ENCODE measurements around the gene PRKN. TPM values are rescaled to one million over a fixed set of nuclear protein-coding genes. Genes with fewer than 3 reads are reported as not detected.

The PRKN gene
- total RNA-seq, 1 donor from 2014 or later, result 2.8 TPM

GRCh38 chr6:162019349-162019748 is 708.2 kb downstream of the PRKN start:
- Histone ChIP-seq H3K9me3 (ENCODE audit: low read depth) (no peaks in the 10 kb centered on the region), H4K20me1 (ENCODE audit: low read depth) (no peaks in the 10 kb centered on the region), H3F3A (ENCODE audit: low read depth) (no peaks in the 10 kb centered on the region), H3K27me3 (no peaks in the 10 kb centered on the region), H3K79me2 (ENCODE audit: low read depth) (no peaks in the 10 kb centered on the region), H3K4me2 (no peak overlapping the region), H3K4me3 (no peak overlapping the region), H3K9ac (no peak overlapping the region), H3K27ac (no peak overlapping the region), H3K4me1 (no peaks in the 10 kb centered on the region), H3K36me3 (no peaks in the 10 kb centered on the region), H2AFZ (replicated peaks) (no peak overlapping the region)
- H3K27me3 Mint-ChIP-seq (ENCODE audit: insufficient read depth, low read depth), result no peaks in the 10 kb centered on the region
- peaks cover 5% of the 10 kb centered on the region for H3K9me3 Mint-ChIP-seq
- no peak overlapping the region for H3K4me3 Mint-ChIP-seq
- H3K27ac Mint-ChIP-seq, result no peak overlapping the region
- DNase-seq (ENCODE audit: low spot score), result no peak
- no peaks in the 10 kb centered on the region for H3K36me3 Mint-ChIP-seq
- H3K4me1 Mint-ChIP-seq, result peaks cover 6% of the 10 kb centered on the region
- TF ChIP-seq EZH2phosphoT487 (IDR thresholded peaks at IDR 0.05), result no peak
- TF ChIP-seq EZH2 (IDR thresholded peaks at IDR 0.05), result no peak
- TF ChIP-seq CTCF (IDR thresholded peaks at IDR 0.05), result no peak

- Histone ChIP-seq H2AFZ (replicated peaks) (no peak overlapping the region), H3K36me3 (no peaks in the 10 kb centered on the region), H3K27ac (no peak overlapping the region)
Measured at GRCh38 chr6:162017536-162017935, 710.0 kb downstream of the PRKN start.

GRCh38 chr6:162014069-162014811 is 713.3 kb downstream of the PRKN start:
- peaks cover 12% of the 10 kb centered on the region for H3F3A ChIP-seq (ENCODE audit: low read depth)
- no peaks in the 10 kb centered on the region for H3K36me3 ChIP-seq
- H3K27me3 ChIP-seq, result no peaks in the 10 kb centered on the region
- H2AFZ ChIP-seq (replicated peaks), result no peak overlapping the region
- H3K9ac ChIP-seq, result no peak overlapping the region
- H3K79me2 ChIP-seq (ENCODE audit: low read depth), result no peaks in the 10 kb centered on the region
- no peak for DNase-seq (ENCODE audit: low spot score)
- H3K4me1 Mint-ChIP-seq, result peaks cover 12% of the 10 kb centered on the region
- no peaks in the 10 kb centered on the region for H3K36me3 Mint-ChIP-seq
- no peaks in the 10 kb centered on the region for H3K27me3 Mint-ChIP-seq (ENCODE audit: insufficient read depth, low read depth)
- H4K20me1 ChIP-seq (ENCODE audit: low read depth), result no peaks in the 10 kb centered on the region
- H3K4me1 ChIP-seq, result no peaks in the 10 kb centered on the region
- no peak overlapping the region for H3K27ac ChIP-seq
- H3K9me3 ChIP-seq (ENCODE audit: low read depth), result no peaks in the 10 kb centered on the region
- H3K4me3 Mint-ChIP-seq, result no peak overlapping the region
- no peak overlapping the region for H3K27ac Mint-ChIP-seq
- H3K4me3 ChIP-seq, result no peak overlapping the region
- no peak overlapping the region for H3K4me2 ChIP-seq
- H3K9me3 Mint-ChIP-seq, result no peaks in the 10 kb centered on the region
- TF ChIP-seq CTCF (IDR thresholded peaks at IDR 0.05) (no peak), EZH2phosphoT487 (IDR thresholded peaks at IDR 0.05) (no peak), EZH2 (IDR thresholded peaks at IDR 0.05) (no peak)

More at GRCh38 chr6:162017536-162017935, 710.0 kb downstream of the PRKN start:
- Mint-ChIP-seq H3K4me1 (peaks cover 12% of the 10 kb centered on the region), H3K27me3 (ENCODE audit: insufficient read depth, low read depth) (no peaks in the 10 kb centered on the region), H3K36me3 (no peaks in the 10 kb centered on the region), H3K9me3 (no peaks in the 10 kb centered on the region), H3K4me3 (no peak overlapping the region), H3K27ac (no peak overlapping the region)
- no peaks in the 10 kb centered on the region for H3K9me3 ChIP-seq (ENCODE audit: low read depth)
- H3K4me1 ChIP-seq, result no peaks in the 10 kb centered on the region
- no peak overlapping the region for H3K4me3 ChIP-seq
- TF ChIP-seq CTCF (IDR thresholded peaks at IDR 0.05) (no peak), EZH2 (IDR thresholded peaks at IDR 0.05) (no peak), EZH2phosphoT487 (IDR thresholded peaks at IDR 0.05) (no peak)
- H3K79me2 ChIP-seq (ENCODE audit: low read depth), result no peaks in the 10 kb centered on the region
- DNase-seq (ENCODE audit: low spot score), result no peak
- no peak overlapping the region for H3K9ac ChIP-seq
- no peaks in the 10 kb centered on the region for H3F3A ChIP-seq (ENCODE audit: low read depth)
- H3K4me2 ChIP-seq, result no peak overlapping the region
- no peaks in the 10 kb centered on the region for H4K20me1 ChIP-seq (ENCODE audit: low read depth)
- H3K27me3 ChIP-seq, result no peaks in the 10 kb centered on the region

Measured in neural progenitor cell (in vitro differentiated cells).